Suprapubic skin (tissue), 3 donors: ENCODE results near the gene SBSN.

Source experiments
- CTCF ChIP-seq, 2 donors: fragments of 200-600 bp in 1 of 2; fragments of 450-650 bp in 1 of 2; sonication (generic) in 1 of 2; IDR thresholded peaks; one replicate each; pipeline ENCODE4 v1.5.1; 2016 to 2019; ENCODE audit warnings: antibody characterized with exemption in 2 of 2, mild to moderate bottlenecking in 1 of 2, moderate library complexity in 1 of 2
- POLR2A ChIP-seq, 2 donors: fragments of 450-650 bp; IDR thresholded peaks; one replicate each; pipeline ENCODE4 v1.6.1; 2017; ENCODE audit warnings: antibody characterized with exemption in 2 of 2, mild to moderate bottlenecking in 2 of 2, moderate library complexity in 2 of 2

- TF ChIP-seq CTCF (IDR thresholded peaks at IDR 0.05) (no peak), POLR2A (IDR thresholded peaks at IDR 0.05) (no peak)
Observed at GRCh38 chr19:35509018-35509652, 19.0 kb downstream of the SBSN start.
